CD4-positive, alpha-beta T cell treated with Interleukin-6 for 4 hours (primary cell): ENCODE data around the gene EDEM1.

ENCODE experiments used
- DNase-seq: peaks from one replicate; pipeline ENCODE4 v3.0.0-alpha.2; 2020; ENCODE audit warnings: mixed read lengths

The EDEM1 gene

GRCh38 chr3:5202222-5202621 lies 14.7 kb downstream of the EDEM1 start:
- no peak for DNase-seq

GRCh38 chr3:5205165-5205941 lies 17.8 kb downstream of the EDEM1 start:
- DNase-seq: no peak

- no peak for DNase-seq
These were observed 23.4 kb downstream of the EDEM1 start for GRCh38 chr3:5210926-5211325.

- no peak for DNase-seq
These were observed 25.4 kb downstream of the EDEM1 start for GRCh38 chr3:5212628-5213573.

- no peak for DNase-seq
These were observed 26.1 kb downstream of the EDEM1 start for GRCh38 chr3:5213574-5213966.

- DNase-seq: no peak
These were observed 26.8 kb downstream of the EDEM1 start for GRCh38 chr3:5214352-5214751.

GRCh38 chr3:5217824-5218595 lies 30.5 kb downstream of the EDEM1 start:
- no peak for DNase-seq

GRCh38 chr3:5218815-5219214 lies 31.3 kb downstream of the EDEM1 start:
- DNase-seq: no peak

GRCh38 chr3:5219216-5219615 lies 31.7 kb downstream of the EDEM1 start:
- DNase-seq: no peak

GRCh38 chr3:5220193-5220592 lies 32.7 kb downstream of the EDEM1 start:
- no peak for DNase-seq

GRCh38 chr3:5220667-5221431 lies 33.3 kb downstream of the EDEM1 start:
- DNase-seq: no peak

GRCh38 chr3:5221701-5222100 lies 34.2 kb downstream of the EDEM1 start:
- DNase-seq: no peak

GRCh38 chr3:5222283-5223005 lies 34.9 kb downstream of the EDEM1 start:
- DNase-seq: no peak

- no peak for DNase-seq
These were observed 39.3 kb downstream of the EDEM1 start for GRCh38 chr3:5226783-5227182.

GRCh38 chr3:5227812-5228211 lies 40.3 kb downstream of the EDEM1 start:
- no peak for DNase-seq

- no peak for DNase-seq
These were observed 41.9 kb downstream of the EDEM1 start for GRCh38 chr3:5229414-5229813.

- no peak for DNase-seq
These were observed 43.6 kb downstream of the EDEM1 start for GRCh38 chr3:5231074-5231473.

GRCh38 chr3:5231487-5231886 lies 44.0 kb downstream of the EDEM1 start:
- DNase-seq: no peak

- peak; percentile 20 for DNase-seq
These were observed 45.1 kb downstream of the EDEM1 start for GRCh38 chr3:5232570-5232969.

GRCh38 chr3:5233026-5233425 lies 45.5 kb downstream of the EDEM1 start:
- no peak for DNase-seq

- no peak for DNase-seq
These were observed 48.1 kb downstream of the EDEM1 start for GRCh38 chr3:5235655-5236054.

- DNase-seq: no peak
These were observed 51.0 kb downstream of the EDEM1 start for GRCh38 chr3:5238545-5238944.
